Measurements from ENCODE around the gene C2orf42.
"Not testable (repeated sequence)": the region's sequence is repeated elsewhere in the genome, so short reads cannot be mapped to it uniquely, and the experiment has no call there.

C2orf42 gene

DNA sequence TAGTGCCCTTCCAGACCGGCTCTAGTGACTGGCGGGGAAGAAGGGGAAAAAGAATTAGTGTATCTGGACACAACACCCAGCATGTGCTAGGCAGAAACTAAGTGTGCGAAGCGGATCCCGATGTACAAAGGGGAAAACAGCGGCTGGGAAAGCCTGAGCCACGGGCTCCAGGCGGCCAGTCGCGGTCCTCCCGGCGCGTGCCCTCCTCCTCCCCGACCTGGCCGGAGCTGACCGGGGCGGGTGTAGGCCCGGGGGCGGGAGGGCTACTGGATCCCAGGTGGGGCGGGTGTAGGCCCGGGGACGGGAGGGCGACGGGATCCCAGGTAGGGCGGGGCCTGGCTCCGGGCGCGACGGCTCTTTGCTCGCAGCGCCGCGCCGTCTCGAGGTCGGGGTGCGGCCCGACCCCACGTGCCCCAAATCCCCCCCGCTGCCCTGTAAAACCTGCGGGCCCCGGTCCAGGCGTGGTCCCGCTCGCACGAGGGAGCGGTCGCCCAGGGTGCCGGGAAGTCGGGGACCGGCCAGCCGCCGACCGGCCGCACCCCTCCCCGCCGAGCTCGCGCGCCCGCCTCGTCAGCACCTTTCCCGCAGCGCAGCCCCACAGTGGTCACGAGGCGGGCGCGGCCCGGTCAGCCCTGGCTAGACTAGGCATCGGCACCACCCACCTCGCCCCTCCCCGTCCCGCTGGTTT, 48.8 kb downstream of the C2orf42 start:
- peak; percentile 66 for DNase-seq (ENCODE audit: low read depth)
- H3K27me3 ChIP-seq (replicated peaks; ENCODE audit: control insufficient read depth, insufficient read depth, low read length) = no peaks in the 10 kb centered on the region
- H3K9ac ChIP-seq (ENCODE audit: low read length) = peak overlapping the region; percentile 97
- H3K4me1 ChIP-seq (ENCODE audit: control insufficient read depth, insufficient read depth, low read length) = peaks cover 31% of the 10 kb centered on the region
- H3K36me3 ChIP-seq (ENCODE audit: control insufficient read depth, insufficient read depth, low read length, severe bottlenecking) = no peaks in the 10 kb centered on the region
- peak overlapping the region; percentile 85 for H3K4me3 ChIP-seq (ENCODE audit: low read length)
- no peaks in the 10 kb centered on the region for H3K9me3 ChIP-seq (ENCODE audit: control insufficient read depth, low read length)

DNA sequence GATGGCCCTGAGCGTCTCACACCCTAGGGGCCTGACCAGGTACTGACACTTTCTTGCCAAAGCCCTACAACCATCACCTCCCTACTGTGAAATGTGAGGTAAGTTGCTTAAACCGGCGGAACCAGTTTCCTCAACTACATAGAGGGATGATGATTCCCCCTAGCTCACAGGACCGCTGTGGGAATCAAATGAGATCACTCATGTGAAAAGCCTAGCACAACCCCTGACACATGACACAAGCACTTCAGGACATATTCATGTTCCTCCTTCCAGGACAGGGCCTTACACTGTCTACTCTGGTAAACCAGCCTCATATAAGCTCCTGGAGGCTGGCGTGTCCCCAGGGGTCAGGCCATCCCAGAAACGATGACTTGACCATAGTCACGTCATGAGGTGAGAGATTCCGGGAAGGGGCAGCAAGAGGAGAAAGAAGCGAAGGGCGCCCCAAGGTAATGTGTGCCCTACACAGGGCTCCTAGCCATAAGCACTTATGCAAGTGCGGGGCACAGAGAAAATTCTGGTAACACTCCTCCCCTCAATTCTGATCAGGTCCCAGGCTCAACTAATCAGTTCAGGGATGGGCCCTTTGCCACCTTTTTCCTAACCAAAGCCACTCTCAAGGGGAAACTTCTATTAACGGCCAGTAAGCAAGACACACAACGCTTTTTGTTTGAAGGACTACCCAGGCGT, 49.5 kb downstream of the C2orf42 start:
- Histone ChIP-seq H3K36me3 (ENCODE audit: control insufficient read depth, insufficient read depth, low read length, severe bottlenecking) (no peaks in the 10 kb centered on the region), H3K4me1 (ENCODE audit: control insufficient read depth, insufficient read depth, low read length) (peaks cover 31% of the 10 kb centered on the region), H3K9ac (ENCODE audit: low read length) (peak overlapping the region; percentile 97), H3K4me3 (ENCODE audit: low read length) (peak overlapping the region; percentile 85), H3K9me3 (ENCODE audit: control insufficient read depth, low read length) (no peaks in the 10 kb centered on the region), H3K27me3 (replicated peaks; ENCODE audit: control insufficient read depth, insufficient read depth, low read length) (no peaks in the 10 kb centered on the region)
- no peak for DNase-seq (ENCODE audit: low read depth)

DNA sequence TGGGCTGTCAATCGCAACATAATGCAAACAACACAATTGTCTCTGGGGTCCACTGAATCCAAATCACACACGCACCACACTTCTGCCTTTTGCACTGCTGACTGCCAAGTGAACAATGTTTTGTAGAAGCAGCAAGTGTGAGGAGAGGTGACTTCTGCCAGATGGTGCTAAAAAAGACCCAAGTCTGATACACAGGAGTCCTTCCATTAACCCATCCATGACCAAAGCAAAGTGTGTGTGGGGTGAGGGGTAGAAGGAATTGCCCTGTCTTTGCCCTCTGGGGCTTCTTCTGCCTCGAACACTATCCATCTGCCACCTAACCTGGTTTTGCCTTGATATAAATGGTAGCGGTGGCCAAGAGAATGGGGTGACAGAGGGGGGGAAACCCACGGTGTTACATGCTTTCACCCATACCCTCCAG, 50.0 kb downstream of the C2orf42 start:
- H3K4me3 ChIP-seq (ENCODE audit: low read length) = no peak overlapping the region
- no peaks in the 10 kb centered on the region for H3K27me3 ChIP-seq (replicated peaks; ENCODE audit: control insufficient read depth, insufficient read depth, low read length)
- H3K9me3 ChIP-seq (ENCODE audit: control insufficient read depth, low read length) = no peaks in the 10 kb centered on the region
- no peaks in the 10 kb centered on the region for H3K36me3 ChIP-seq (ENCODE audit: control insufficient read depth, insufficient read depth, low read length, severe bottlenecking)
- peaks cover 35% of the 10 kb centered on the region for H3K4me1 ChIP-seq (ENCODE audit: control insufficient read depth, insufficient read depth, low read length)
- no peak overlapping the region for H3K9ac ChIP-seq (ENCODE audit: low read length)
- no peak for DNase-seq (ENCODE audit: low read depth)

DNA sequence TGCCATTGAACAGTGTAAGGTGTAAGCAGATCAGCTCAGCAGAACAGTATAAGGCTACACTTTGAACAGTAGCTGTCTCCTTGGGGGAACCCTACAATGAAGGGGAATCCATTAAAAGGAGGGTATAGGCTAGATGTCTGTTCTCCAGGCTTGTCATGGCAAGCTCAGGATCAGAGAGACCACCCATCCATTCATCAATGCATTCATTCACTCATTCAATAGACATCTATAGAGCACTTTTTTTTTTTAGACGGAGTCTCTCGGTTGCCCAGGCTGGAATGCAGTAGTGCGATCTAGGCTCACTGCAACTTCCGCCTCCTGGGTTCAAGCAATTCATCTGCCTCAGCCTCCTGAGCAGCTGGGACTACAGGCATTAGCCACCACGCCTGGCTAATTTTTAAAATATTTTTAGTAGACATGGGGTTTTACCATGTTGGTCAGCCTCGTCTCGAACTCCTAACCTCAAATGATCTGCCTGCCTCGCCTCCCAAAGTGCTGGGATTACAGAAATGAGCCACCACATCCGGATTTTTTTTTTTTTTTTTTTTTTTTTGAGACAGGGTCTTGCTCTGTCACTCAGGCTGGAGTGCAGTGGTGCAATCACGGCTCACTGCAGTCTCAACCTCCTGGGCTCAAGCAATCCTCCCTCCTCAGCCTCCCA, 56.4 kb downstream of the C2orf42 start:
- not testable (repeated sequence) for H3K9me3 ChIP-seq (ENCODE audit: control insufficient read depth, low read length); H3K27me3 ChIP-seq (replicated peaks; ENCODE audit: control insufficient read depth, insufficient read depth, low read length); H3K9ac ChIP-seq (ENCODE audit: low read length); H3K36me3 ChIP-seq (ENCODE audit: control insufficient read depth, insufficient read depth, low read length, severe bottlenecking); DNase-seq (ENCODE audit: low read depth); H3K4me3 ChIP-seq (ENCODE audit: low read length)
- H3K4me1 ChIP-seq (ENCODE audit: control insufficient read depth, insufficient read depth, low read length) = peaks cover 45% of the 10 kb centered on the region

DNA sequence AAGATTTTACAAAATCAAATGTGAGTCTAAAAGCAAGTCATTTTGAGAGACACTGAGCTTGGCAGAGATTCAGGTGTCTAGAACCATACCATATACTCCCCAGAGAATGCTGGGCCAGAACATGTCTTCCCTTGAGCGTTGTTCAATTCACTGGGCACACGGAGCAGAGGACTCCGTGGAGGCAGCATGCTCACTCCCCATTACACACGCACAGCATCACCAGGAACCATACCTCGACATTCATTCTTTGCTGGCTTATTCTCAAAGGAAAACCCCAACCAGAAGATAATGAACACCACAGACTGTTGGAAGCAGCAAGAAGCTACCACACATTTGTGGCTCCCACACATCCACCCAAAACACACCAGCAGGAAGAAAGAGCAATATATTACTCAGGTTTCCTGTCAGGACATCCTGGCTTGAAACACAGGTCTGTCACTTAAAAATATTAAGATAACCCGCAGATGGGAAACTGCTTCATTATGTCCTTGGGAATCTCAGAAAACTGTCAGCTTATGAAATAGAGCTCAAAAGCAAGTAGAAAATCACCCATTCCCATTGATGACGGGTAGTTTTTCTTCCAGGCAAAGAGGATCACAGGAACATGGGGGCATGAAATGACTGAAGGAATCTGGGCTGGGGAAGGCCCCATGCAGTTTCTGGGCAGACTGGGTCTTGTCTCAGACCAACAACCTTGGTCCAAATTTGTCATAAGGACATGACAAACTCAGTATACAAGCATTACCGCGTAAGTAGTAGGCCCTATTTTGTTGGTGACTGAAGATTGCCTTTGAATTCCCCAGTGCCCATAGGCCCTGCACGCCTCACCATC, 57.1 kb downstream of the C2orf42 start:
- no peaks in the 10 kb centered on the region for H3K9me3 ChIP-seq (ENCODE audit: control insufficient read depth, low read length)
- no peak for DNase-seq (ENCODE audit: low read depth)
- H3K4me3 ChIP-seq (ENCODE audit: low read length) = peak overlapping the region; percentile 80
- no peaks in the 10 kb centered on the region for H3K27me3 ChIP-seq (replicated peaks; ENCODE audit: control insufficient read depth, insufficient read depth, low read length)
- no peaks in the 10 kb centered on the region for H3K36me3 ChIP-seq (ENCODE audit: control insufficient read depth, insufficient read depth, low read length, severe bottlenecking)
- H3K4me1 ChIP-seq (ENCODE audit: control insufficient read depth, insufficient read depth, low read length) = peaks cover 45% of the 10 kb centered on the region
- H3K9ac ChIP-seq (ENCODE audit: low read length) = peak overlapping the region; percentile 92

DNA sequence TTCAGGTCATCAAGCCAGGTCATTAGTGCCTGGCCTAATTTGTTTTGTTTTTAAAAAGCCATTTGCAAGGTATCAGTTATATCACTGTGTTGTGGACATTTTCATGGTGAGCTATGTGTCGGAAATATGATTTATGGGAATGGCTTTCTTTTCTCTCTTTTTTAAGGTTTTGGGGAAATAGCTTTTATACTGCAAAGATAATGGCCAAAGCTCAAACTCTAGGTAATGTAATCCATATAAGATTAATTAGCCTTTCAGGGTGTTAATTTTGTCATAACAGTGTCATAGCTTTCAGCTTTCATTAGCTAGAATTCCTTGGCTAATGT, 57.7 kb downstream of the C2orf42 start:
- no peaks in the 10 kb centered on the region for H3K36me3 ChIP-seq (ENCODE audit: control insufficient read depth, insufficient read depth, low read length, severe bottlenecking)
- peak overlapping the region; percentile 80 for H3K4me3 ChIP-seq (ENCODE audit: low read length)
- H3K9me3 ChIP-seq (ENCODE audit: control insufficient read depth, low read length) = no peaks in the 10 kb centered on the region
- peak overlapping the region; percentile 92 for H3K9ac ChIP-seq (ENCODE audit: low read length)
- no peak for DNase-seq (ENCODE audit: low read depth)
- H3K27me3 ChIP-seq (replicated peaks; ENCODE audit: control insufficient read depth, insufficient read depth, low read length) = no peaks in the 10 kb centered on the region
- peaks cover 47% of the 10 kb centered on the region for H3K4me1 ChIP-seq (ENCODE audit: control insufficient read depth, insufficient read depth, low read length)

DNA sequence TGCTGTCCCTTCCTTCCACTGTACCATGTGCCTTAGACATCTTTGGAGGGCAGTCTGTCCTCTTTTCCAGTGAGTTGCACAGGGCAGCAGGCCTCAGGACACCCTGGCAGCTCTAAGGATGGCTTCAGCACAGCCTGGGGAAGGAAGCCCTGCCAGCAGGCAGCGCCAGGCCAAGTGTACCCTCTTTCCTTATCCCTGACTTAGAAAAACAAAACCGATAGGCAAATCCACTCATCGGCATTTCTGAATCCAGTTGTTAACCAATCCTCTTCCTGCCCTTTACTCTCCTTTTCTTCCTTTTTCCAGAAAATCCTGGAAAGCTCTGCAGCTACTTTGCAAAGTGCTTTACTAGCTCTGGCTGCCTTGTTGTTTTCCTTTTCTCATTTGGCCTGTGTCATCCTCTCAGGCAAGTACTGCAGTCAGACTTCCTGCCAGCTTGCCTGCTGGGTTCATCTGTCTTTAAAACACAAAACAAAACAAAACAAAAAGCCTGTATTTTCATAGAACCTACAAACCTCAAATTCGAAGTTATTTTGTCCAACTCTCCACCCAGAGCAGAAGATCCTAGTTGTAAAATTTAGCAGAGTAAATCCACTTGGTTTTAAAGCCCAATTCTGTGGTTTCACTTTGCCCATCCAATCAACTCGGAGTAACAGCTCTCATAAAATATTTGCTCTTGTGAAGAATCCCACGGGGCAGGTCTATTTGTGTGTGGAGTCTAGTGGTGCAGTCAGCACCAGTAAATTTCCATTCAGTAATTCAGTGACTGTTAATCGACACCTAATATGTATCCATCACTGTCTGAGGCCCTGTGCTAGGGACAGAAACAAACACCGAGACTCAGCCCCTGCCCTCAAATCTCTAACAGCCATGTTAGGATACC, 58.3 kb downstream of the C2orf42 start:
- Histone ChIP-seq H3K27me3 (replicated peaks; ENCODE audit: control insufficient read depth, insufficient read depth, low read length) (no peaks in the 10 kb centered on the region), H3K36me3 (ENCODE audit: control insufficient read depth, insufficient read depth, low read length, severe bottlenecking) (no peaks in the 10 kb centered on the region), H3K4me1 (ENCODE audit: control insufficient read depth, insufficient read depth, low read length) (peaks cover 50% of the 10 kb centered on the region), H3K9ac (ENCODE audit: low read length) (peak overlapping the region; percentile 92), H3K9me3 (ENCODE audit: control insufficient read depth, low read length) (no peaks in the 10 kb centered on the region), H3K4me3 (ENCODE audit: low read length) (peak overlapping the region; percentile 80)
- DNase-seq (ENCODE audit: low read depth) = peak; percentile 78

DNA sequence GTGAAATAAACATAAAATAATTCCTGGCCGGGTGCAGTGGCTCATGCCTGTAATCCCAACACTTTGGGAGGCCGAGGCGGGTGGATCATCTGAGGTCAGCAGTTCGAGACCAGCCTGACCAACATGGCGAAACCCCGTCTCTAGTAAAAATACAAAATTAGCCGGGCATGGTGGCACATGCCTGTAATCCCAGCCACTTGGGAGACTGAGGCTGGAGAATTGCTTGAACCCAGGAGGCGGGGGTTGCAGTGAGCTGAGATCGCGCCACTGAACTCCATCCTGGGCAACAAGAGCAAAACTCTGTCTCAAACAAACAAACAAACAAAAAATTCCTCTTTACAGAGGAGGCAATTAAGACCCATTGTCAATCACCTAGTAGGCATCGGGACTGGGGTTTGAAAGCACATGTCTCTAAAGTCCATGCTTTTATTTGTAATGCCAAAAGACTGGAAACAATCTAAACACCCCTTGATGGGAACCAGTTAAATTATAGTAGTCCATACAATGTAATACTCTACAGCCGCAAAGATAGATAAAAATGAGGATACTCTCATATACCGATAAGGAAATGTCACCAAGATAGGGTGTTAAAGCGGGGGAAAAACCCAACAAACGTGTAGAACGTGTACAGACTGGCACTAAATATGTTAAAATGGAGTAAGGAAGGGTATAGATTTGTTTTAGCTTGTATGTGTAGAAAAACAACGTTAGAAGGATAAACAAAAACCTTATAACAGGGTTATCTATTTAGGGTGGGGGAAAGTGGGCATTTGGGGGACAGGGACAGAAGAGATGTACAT, 59.3 kb downstream of the C2orf42 start:
- DNase-seq (ENCODE audit: low read depth); H3K36me3 ChIP-seq (ENCODE audit: control insufficient read depth, insufficient read depth, low read length, severe bottlenecking); H3K9me3 ChIP-seq (ENCODE audit: control insufficient read depth, low read length); H3K27me3 ChIP-seq (replicated peaks; ENCODE audit: control insufficient read depth, insufficient read depth, low read length): not testable (repeated sequence)
- Histone ChIP-seq H3K4me1 (ENCODE audit: control insufficient read depth, insufficient read depth, low read length) (peaks cover 52% of the 10 kb centered on the region), H3K9ac (ENCODE audit: low read length) (peak overlapping the region; percentile 92), H3K4me3 (ENCODE audit: low read length) (peak overlapping the region; percentile 80)

DNA sequence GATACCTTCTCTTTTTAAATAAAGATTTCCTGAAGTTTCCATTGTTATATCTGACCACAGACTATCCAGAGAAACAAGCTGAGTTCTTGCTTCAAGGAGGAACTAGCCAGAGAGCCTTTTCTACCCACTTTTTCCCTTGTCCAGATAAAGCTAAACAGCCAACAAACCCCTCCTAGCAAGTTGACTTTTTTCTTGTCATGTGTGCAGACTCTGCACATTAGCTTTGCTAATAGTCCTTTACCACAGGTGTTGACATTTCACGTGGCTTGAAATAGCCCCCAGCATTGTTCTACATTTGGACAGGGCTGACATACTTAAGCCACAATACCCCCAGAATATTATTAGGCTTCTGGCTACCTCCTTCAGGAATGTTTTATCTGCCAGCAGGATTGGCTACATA, 62.8 kb downstream of the C2orf42 start:
- H3K36me3 ChIP-seq (ENCODE audit: control insufficient read depth, insufficient read depth, low read length, severe bottlenecking) = no peaks in the 10 kb centered on the region
- peaks cover 46% of the 10 kb centered on the region for H3K4me1 ChIP-seq (ENCODE audit: control insufficient read depth, insufficient read depth, low read length)
- no peaks in the 10 kb centered on the region for H3K27me3 ChIP-seq (replicated peaks; ENCODE audit: control insufficient read depth, insufficient read depth, low read length)
- no peak overlapping the region for H3K4me3 ChIP-seq (ENCODE audit: low read length)
- no peak overlapping the region for H3K9ac ChIP-seq (ENCODE audit: low read length)
- no peak for DNase-seq (ENCODE audit: low read depth)
- H3K9me3 ChIP-seq (ENCODE audit: control insufficient read depth, low read length) = no peaks in the 10 kb centered on the region

DNA sequence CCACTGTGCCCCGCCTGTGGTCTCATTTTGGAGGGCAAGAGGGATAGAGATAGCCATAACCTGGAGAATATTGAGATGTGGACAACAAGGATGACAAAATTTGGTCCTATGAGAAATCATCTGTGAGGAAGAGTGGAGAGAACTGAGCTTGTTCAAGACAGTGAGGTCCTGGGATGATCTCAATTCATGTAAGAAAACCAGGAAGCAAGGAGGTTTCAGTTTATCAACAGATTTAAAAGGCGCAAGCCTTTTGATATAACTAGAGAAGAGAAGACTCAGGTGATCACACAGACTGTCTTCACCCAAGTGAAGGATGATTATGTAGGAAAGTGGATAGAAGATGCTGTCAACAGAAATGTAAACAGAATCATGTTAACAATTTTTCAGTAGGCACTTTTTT, 64.4 kb downstream of the C2orf42 start:
- H3K9me3 ChIP-seq (ENCODE audit: control insufficient read depth, low read length) = no peaks in the 10 kb centered on the region
- H3K27me3 ChIP-seq (replicated peaks; ENCODE audit: control insufficient read depth, insufficient read depth, low read length) = no peaks in the 10 kb centered on the region
- no peak overlapping the region for H3K4me3 ChIP-seq (ENCODE audit: low read length)
- no peak for DNase-seq (ENCODE audit: low read depth)
- H3K9ac ChIP-seq (ENCODE audit: low read length) = no peak overlapping the region
- H3K4me1 ChIP-seq (ENCODE audit: control insufficient read depth, insufficient read depth, low read length) = peaks cover 30% of the 10 kb centered on the region
- no peaks in the 10 kb centered on the region for H3K36me3 ChIP-seq (ENCODE audit: control insufficient read depth, insufficient read depth, low read length, severe bottlenecking)
